Erythroblast (primary cell): ENCODE data around the gene C19orf85.

Source experiments
- GATA1 ChIP-seq: IDR thresholded peaks from 2 replicates; pipeline ENCODE4 v1.6.1; 2011; ENCODE audit warnings: low read depth, mild to moderate bottlenecking, control low read depth, low read length, moderate library complexity
- POLR2A ChIP-seq: IDR thresholded peaks from 2 replicates; pipeline ENCODE4 v1.6.1; 2011; ENCODE audit warnings: mild to moderate bottlenecking, low read length

DNA sequence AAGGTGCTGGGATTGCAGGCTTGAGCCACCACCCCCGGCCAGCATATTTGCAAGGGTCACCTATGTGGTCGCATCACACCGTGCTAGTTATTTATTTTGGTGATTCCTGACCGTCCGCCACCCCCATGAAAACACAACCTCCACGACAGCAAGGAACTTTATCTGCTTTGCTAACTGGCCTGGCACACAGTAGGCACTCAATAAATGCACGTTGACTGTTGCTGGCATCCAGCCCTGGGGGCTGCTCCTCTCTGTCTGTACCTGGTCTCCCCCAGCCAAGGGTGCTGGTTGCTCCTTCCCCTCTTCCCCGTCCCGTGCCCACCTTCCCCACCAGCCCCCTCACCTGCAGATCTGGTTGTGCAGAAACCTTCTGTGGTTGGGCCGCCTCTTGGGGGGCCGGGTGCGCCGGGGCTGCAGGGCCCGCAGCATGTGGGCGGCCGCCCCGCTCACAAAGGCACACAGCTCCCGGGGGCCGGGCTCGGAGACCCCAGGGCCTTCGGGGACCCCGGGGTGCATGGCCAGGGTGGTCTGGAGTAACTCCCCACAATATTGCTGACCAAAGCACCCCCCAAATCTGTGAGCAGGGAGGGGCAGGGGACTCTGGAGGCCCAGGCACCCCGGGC is 401 bp downstream of the C19orf85 start:
- TF ChIP-seq POLR2A (no peak), GATA1 (no peak)
